ENCODE data around the gene APOBEC3F. TPM values are rescaled to one million over a fixed set of nuclear protein-coding genes. Genes with fewer than 3 reads are reported as not detected.
"Not testable (repeated sequence)": the region's sequence is repeated elsewhere in the genome, so short reads cannot be mapped to it uniquely, and the experiment has no call there.

The APOBEC3F gene
- total RNA-seq, 2 experiments from 2014 or later = 39.8 to 58.0 TPM

- not testable (repeated sequence) for H3K9me3 Mint-ChIP-seq (ENCODE audit: low read depth); ATAC-seq; H3K27me3 Mint-ChIP-seq; DNase-seq
- H3K27ac Mint-ChIP-seq = peak overlapping the region; percentile 96
- H3K36me3 Mint-ChIP-seq = peaks cover 26% of the 10 kb centered on the region
- CTCF ChIA-PET = interaction anchor here (1.2 to 1.8 kb wide), 3 partner anchors 11 to 249 kb away, joined by 4 to 14 read pairs (median 5); no protein-coding TSS in a partner anchor
- peaks cover 40% of the 10 kb centered on the region for H3K4me1 Mint-ChIP-seq
- peak overlapping the region; percentile 87 for H3K4me3 Mint-ChIP-seq
These were observed 25.9 kb upstream of the APOBEC3F start for GRCh38 chr22:39014723-39015121.

- ATAC-seq (no peak), DNase-seq (no peak)
- H3K4me3 Mint-ChIP-seq = peak overlapping the region; percentile 48
- H3K27ac Mint-ChIP-seq = peak overlapping the region; percentile 36
- CTCF ChIA-PET = no interaction called here
- peaks cover 30% of the 10 kb centered on the region for H3K36me3 Mint-ChIP-seq
- H3K27me3 Mint-ChIP-seq = no peaks in the 10 kb centered on the region
- H3K9me3 Mint-ChIP-seq (ENCODE audit: low read depth) = no peaks in the 10 kb centered on the region
- H3K4me1 Mint-ChIP-seq = peaks cover 49% of the 10 kb centered on the region
These were observed 24.1 kb upstream of the APOBEC3F start for GRCh38 chr22:39016592-39016991.

GRCh38 chr22:39017596-39018365, 22.9 kb upstream of the APOBEC3F start:
- Mint-ChIP-seq H3K4me3 (no peak overlapping the region), H3K9me3 (ENCODE audit: low read depth) (no peaks in the 10 kb centered on the region)
- CTCF ChIA-PET = no interaction called here

GRCh38 chr22:39020021-39020651, 20.5 kb upstream of the APOBEC3F start:
- peak overlapping the region; percentile 97 for H3K27ac Mint-ChIP-seq
- H3K9me3 Mint-ChIP-seq (ENCODE audit: low read depth); DNase-seq; ATAC-seq; H3K27me3 Mint-ChIP-seq: not testable (repeated sequence)
- H3K4me3 Mint-ChIP-seq = peak overlapping the region; percentile 98
- CTCF ChIA-PET = interaction anchor here (1.5 to 1.7 kb wide), 3 partner anchors 17 to 151 kb away, joined by 4 to 5 read pairs (median 5); no protein-coding TSS in a partner anchor
- H3K36me3 Mint-ChIP-seq = peaks cover 49% of the 10 kb centered on the region
- H3K4me1 Mint-ChIP-seq = peaks cover 66% of the 10 kb centered on the region

More at GRCh38 chr22:39017596-39018365, 22.9 kb upstream of the APOBEC3F start:
- ATAC-seq (no peak), DNase-seq (no peak)
- H3K27me3 Mint-ChIP-seq = no peaks in the 10 kb centered on the region
- peaks cover 38% of the 10 kb centered on the region for H3K36me3 Mint-ChIP-seq
- H3K4me1 Mint-ChIP-seq = peaks cover 56% of the 10 kb centered on the region
- H3K27ac Mint-ChIP-seq = peak overlapping the region; percentile 52

GRCh38 chr22:39021552-39022250, 19.0 kb upstream of the APOBEC3F start:
- H3K27ac Mint-ChIP-seq = peak overlapping the region; percentile 97
- H3K4me3 Mint-ChIP-seq = peak overlapping the region; percentile 98
- no peaks in the 10 kb centered on the region for H3K9me3 Mint-ChIP-seq (ENCODE audit: low read depth)
- H3K27me3 Mint-ChIP-seq = no peaks in the 10 kb centered on the region
- ATAC-seq (no peak), DNase-seq (no peak)
- peaks cover 47% of the 10 kb centered on the region for H3K36me3 Mint-ChIP-seq
- CTCF ChIA-PET = interaction anchor here (0.8 to 2.0 kb wide), 4 partner anchors 14 to 152 kb away, joined by 3 to 8 read pairs (median 4); no protein-coding TSS in a partner anchor
- peaks cover 62% of the 10 kb centered on the region for H3K4me1 Mint-ChIP-seq

GRCh38 chr22:39024519-39025308, 15.9 kb upstream of the APOBEC3F start:
- Mint-ChIP-seq H3K4me3 (peak overlapping the region; percentile 8), H3K27ac (peak overlapping the region; percentile 69), H3K27me3 (no peaks in the 10 kb centered on the region), H3K36me3 (peaks cover 34% of the 10 kb centered on the region), H3K4me1 (peaks cover 50% of the 10 kb centered on the region), H3K9me3 (ENCODE audit: low read depth) (no peaks in the 10 kb centered on the region)
- CTCF ChIA-PET = no interaction called here
- ATAC-seq (no peak), DNase-seq (no peak)

- DNase-seq (no peak), ATAC-seq (no peak)
- H3K36me3 Mint-ChIP-seq = peaks cover 30% of the 10 kb centered on the region
- H3K27me3 Mint-ChIP-seq = no peaks in the 10 kb centered on the region
- CTCF ChIA-PET = no interaction called here
- peaks cover 40% of the 10 kb centered on the region for H3K4me1 Mint-ChIP-seq
- H3K9me3 Mint-ChIP-seq (ENCODE audit: low read depth) = no peaks in the 10 kb centered on the region
- H3K4me3 Mint-ChIP-seq = no peak overlapping the region
- peak overlapping the region; percentile 57 for H3K27ac Mint-ChIP-seq
These were observed 14.0 kb upstream of the APOBEC3F start for GRCh38 chr22:39026509-39027150.

- peaks cover 28% of the 10 kb centered on the region for H3K36me3 Mint-ChIP-seq
- H3K4me3 Mint-ChIP-seq = no peak overlapping the region
- no peak overlapping the region for H3K27ac Mint-ChIP-seq
- H3K4me1 Mint-ChIP-seq = peaks cover 30% of the 10 kb centered on the region
- no peak for ATAC-seq
- no peaks in the 10 kb centered on the region for H3K27me3 Mint-ChIP-seq
- DNase-seq = no peak
- H3K9me3 Mint-ChIP-seq (ENCODE audit: low read depth) = no peaks in the 10 kb centered on the region
- CTCF ChIA-PET = interaction anchor here (0.9 kb wide), 1 partner anchor 158 kb away, joined by 3 read pairs; no protein-coding TSS in a partner anchor
These were observed 12.9 kb upstream of the APOBEC3F start for GRCh38 chr22:39027717-39028116.

GRCh38 chr22:39028281-39028680, 12.4 kb upstream of the APOBEC3F start:
- ATAC-seq (no peak), DNase-seq (no peak)
- Mint-ChIP-seq H3K4me1 (peaks cover 28% of the 10 kb centered on the region), H3K27ac (no peak overlapping the region), H3K4me3 (no peak overlapping the region), H3K36me3 (peaks cover 32% of the 10 kb centered on the region), H3K27me3 (no peaks in the 10 kb centered on the region), H3K9me3 (ENCODE audit: low read depth) (no peaks in the 10 kb centered on the region)
- CTCF ChIA-PET = interaction anchor here (0.9 to 1.2 kb wide), 3 partner anchors 12 to 158 kb away, joined by 3 to 6 read pairs (median 3); no protein-coding TSS in a partner anchor

GRCh38 chr22:39029227-39029626, 11.4 kb upstream of the APOBEC3F start:
- Mint-ChIP-seq H3K4me3 (no peak overlapping the region), H3K27me3 (no peaks in the 10 kb centered on the region), H3K27ac (no peak overlapping the region), H3K36me3 (peaks cover 29% of the 10 kb centered on the region), H3K4me1 (peaks cover 18% of the 10 kb centered on the region), H3K9me3 (ENCODE audit: low read depth) (no peaks in the 10 kb centered on the region)
- ATAC-seq = no peak
- CTCF ChIA-PET = interaction anchor here (0.9 to 1.2 kb wide), 2 partner anchors 11 to 70 kb away, joined by 3 to 6 read pairs; no protein-coding TSS in a partner anchor
- no peak for DNase-seq

- Mint-ChIP-seq H3K9me3 (ENCODE audit: low read depth) (no peaks in the 10 kb centered on the region), H3K4me3 (no peak overlapping the region), H3K27ac (peak overlapping the region; percentile 47), H3K4me1 (peaks cover 4% of the 10 kb centered on the region), H3K27me3 (no peaks in the 10 kb centered on the region), H3K36me3 (peaks cover 18% of the 10 kb centered on the region)
- CTCF ChIA-PET = interaction anchor here (0.5 kb wide), 1 partner anchor 264 kb away, joined by 3 read pairs; no protein-coding TSS in a partner anchor
- ATAC-seq = no peak
- DNase-seq = no peak
These were observed 10.0 kb upstream of the APOBEC3F start for GRCh38 chr22:39030705-39031104.

Data from activated CD8-positive, alpha-beta memory T cell treated with anti-CD3 and anti-CD28 coated beads, Interleukin-2, amount 10 ng/mL, durations not matched to agents 7 days and 5 days (primary cell).